ENCODE results near the gene IBTK. TPM values are rescaled to one million over a fixed set of nuclear protein-coding genes. Genes with fewer than 3 reads are reported as not detected.
"Not testable (repeated sequence)": the region's sequence is repeated elsewhere in the genome, so short reads cannot be mapped to it uniquely, and the experiment has no call there.

The IBTK gene
- total RNA-seq, result 10 to 100 TPM; 45.1 to 83.6 TPM
- 10 to 100 TPM; 32.0 to 36.3 TPM for polyA plus RNA-seq (ENCODE audit: insufficient read length in 2 of 2)
- long read RNA-seq, donor 1, partial matches to known transcripts, result 7 of 8 reads
- long read RNA-seq, donor 1, other reads (novel, unspliced or antisense), result 0 of 8 reads
- long read RNA-seq, donor 2, result 0 reads
- long read RNA-seq, donor 3, result 0 reads
- long read RNA-seq, donor 4, result 0 reads

GRCh38 chr6:82247505-82248272 lies at the start of gene IBTK:
Gene IBTK (minus strand): TSS chr6:82247744. CDS start chr6:82240486, 7,258 bp downstream.
- peak; percentile 80 to 98 (median 87) for DNase-seq (ENCODE audit: low read depth in 4 of 6, low spot score in 6 of 6)
- no peaks in the 10 kb centered on the region for H3K9me3 ChIP-seq (ENCODE audit: control insufficient read depth, insufficient read depth, low read length)

GRCh38 chr6:82283771-82284410 lies 36.3 kb upstream of the IBTK start:
- Histone ChIP-seq H3K27me3 (ENCODE audit: control insufficient read depth, insufficient read depth, low read length) (no peaks in the 10 kb centered on the region), H3K4me3 (ENCODE audit: low read depth, low read length) (no peak overlapping the region), H3K27ac (ENCODE audit: low read depth, low read length) (no peak overlapping the region), H3K4me1 (ENCODE audit: control insufficient read depth, insufficient read depth, low read length) (no peaks in the 10 kb centered on the region), H3K36me3 (ENCODE audit: control insufficient read depth, insufficient read depth, low read length) (no peaks in the 10 kb centered on the region), H3K9me3 (ENCODE audit: control insufficient read depth, insufficient read depth, low read length) (no peaks in the 10 kb centered on the region)
- 91% methylated on average over 10 of the region's 11 CpGs for WGBS (ENCODE audit: insufficient coverage)
- no peak for DNase-seq (ENCODE audit: low read depth in 4 of 6, low spot score in 6 of 6)

More at GRCh38 chr6:82247505-82248272, at the start of gene IBTK:
- 1% methylated on average over 45 of the region's 45 CpGs for WGBS (ENCODE audit: insufficient coverage)
- Histone ChIP-seq H3K4me3 (ENCODE audit: low read depth, low read length) (peak within 1 kb of the TSS; percentile 96), H3K27ac (ENCODE audit: low read depth, low read length) (peak within 1 kb of the TSS; percentile 98), H3K27me3 (ENCODE audit: control insufficient read depth, insufficient read depth, low read length) (no peaks in the 10 kb centered on the region), H3K4me1 (ENCODE audit: control insufficient read depth, insufficient read depth, low read length) (peaks cover 9% of the 10 kb centered on the region), H3K36me3 (ENCODE audit: control insufficient read depth, insufficient read depth, low read length) (no peaks in the 10 kb centered on the region)

GRCh38 chr6:82281550-82281949 lies 34.0 kb upstream of the IBTK start:
- WGBS (ENCODE audit: insufficient coverage), result no CpG with 5 or more reads among the region's 2 CpGs
- DNase-seq (ENCODE audit: low read depth in 4 of 6, low spot score in 6 of 6); H3K36me3 ChIP-seq (ENCODE audit: control insufficient read depth, insufficient read depth, low read length); H3K27me3 ChIP-seq (ENCODE audit: control insufficient read depth, insufficient read depth, low read length); H3K9me3 ChIP-seq (ENCODE audit: control insufficient read depth, insufficient read depth, low read length); H3K27ac ChIP-seq (ENCODE audit: low read depth, low read length); H3K4me1 ChIP-seq (ENCODE audit: control insufficient read depth, insufficient read depth, low read length); H3K4me3 ChIP-seq (ENCODE audit: low read depth, low read length): not testable (repeated sequence)

- no peak for DNase-seq (ENCODE audit: low read depth in 4 of 6, low spot score in 6 of 6)
- Histone ChIP-seq H3K27me3 (ENCODE audit: control insufficient read depth, insufficient read depth, low read length) (no peaks in the 10 kb centered on the region), H3K36me3 (ENCODE audit: control insufficient read depth, insufficient read depth, low read length) (no peaks in the 10 kb centered on the region), H3K4me1 (ENCODE audit: control insufficient read depth, insufficient read depth, low read length) (no peaks in the 10 kb centered on the region), H3K4me3 (ENCODE audit: low read depth, low read length) (no peak overlapping the region), H3K27ac (ENCODE audit: low read depth, low read length) (no peak overlapping the region), H3K9me3 (ENCODE audit: control insufficient read depth, insufficient read depth, low read length) (no peaks in the 10 kb centered on the region)
Measured at GRCh38 chr6:82277686-82278085, 30.1 kb upstream of the IBTK start.

- no peaks in the 10 kb centered on the region for H3K9me3 ChIP-seq (ENCODE audit: control insufficient read depth, insufficient read depth, low read length)
- H3K4me3 ChIP-seq (ENCODE audit: low read depth, low read length), result no peak overlapping the region
- H3K4me1 ChIP-seq (ENCODE audit: control insufficient read depth, insufficient read depth, low read length), result no peaks in the 10 kb centered on the region
- no peak for DNase-seq (ENCODE audit: low read depth in 4 of 6, low spot score in 6 of 6)
- no peaks in the 10 kb centered on the region for H3K36me3 ChIP-seq (ENCODE audit: control insufficient read depth, insufficient read depth, low read length)
- no peak overlapping the region for H3K27ac ChIP-seq (ENCODE audit: low read depth, low read length)
- WGBS (ENCODE audit: insufficient coverage), result 100% methylated on average over 1 of the region's 5 CpGs
- no peaks in the 10 kb centered on the region for H3K27me3 ChIP-seq (ENCODE audit: control insufficient read depth, insufficient read depth, low read length)
Measured at GRCh38 chr6:82275686-82276085, 28.1 kb upstream of the IBTK start.

- H3K27me3 ChIP-seq (ENCODE audit: control insufficient read depth, insufficient read depth, low read length), result no peaks in the 10 kb centered on the region
- no peak for DNase-seq (ENCODE audit: low read depth in 4 of 6, low spot score in 6 of 6)
- H3K4me3 ChIP-seq (ENCODE audit: low read depth, low read length), result no peak overlapping the region
- no CpG with 5 or more reads among the region's 1 CpG for WGBS (ENCODE audit: insufficient coverage)
- H3K9me3 ChIP-seq (ENCODE audit: control insufficient read depth, insufficient read depth, low read length), result no peaks in the 10 kb centered on the region
- H3K27ac ChIP-seq (ENCODE audit: low read depth, low read length), result no peak overlapping the region
- no peaks in the 10 kb centered on the region for H3K36me3 ChIP-seq (ENCODE audit: control insufficient read depth, insufficient read depth, low read length)
- no peaks in the 10 kb centered on the region for H3K4me1 ChIP-seq (ENCODE audit: control insufficient read depth, insufficient read depth, low read length)
Measured at GRCh38 chr6:82273295-82273694, 25.8 kb upstream of the IBTK start.

- Histone ChIP-seq H3K27ac (ENCODE audit: low read depth, low read length) (no peak overlapping the region), H3K4me3 (ENCODE audit: low read depth, low read length) (no peak overlapping the region), H3K36me3 (ENCODE audit: control insufficient read depth, insufficient read depth, low read length) (no peaks in the 10 kb centered on the region), H3K4me1 (ENCODE audit: control insufficient read depth, insufficient read depth, low read length) (no peaks in the 10 kb centered on the region), H3K27me3 (ENCODE audit: control insufficient read depth, insufficient read depth, low read length) (no peaks in the 10 kb centered on the region), H3K9me3 (ENCODE audit: control insufficient read depth, insufficient read depth, low read length) (no peaks in the 10 kb centered on the region)
- DNase-seq (ENCODE audit: low read depth in 4 of 6, low spot score in 6 of 6), result peak in 3 of 6 donors; percentile 47 to 89 (median 61)
- WGBS (ENCODE audit: insufficient coverage), result 83% methylated on average over 1 of the region's 6 CpGs
Measured at GRCh38 chr6:82270881-82271635, 23.5 kb upstream of the IBTK start.

GRCh38 chr6:82268301-82268846 lies 20.8 kb upstream of the IBTK start:
- Histone ChIP-seq H3K9me3 (ENCODE audit: control insufficient read depth, insufficient read depth, low read length) (no peaks in the 10 kb centered on the region), H3K4me1 (ENCODE audit: control insufficient read depth, insufficient read depth, low read length) (no peaks in the 10 kb centered on the region), H3K4me3 (ENCODE audit: low read depth, low read length) (no peak overlapping the region), H3K27ac (ENCODE audit: low read depth, low read length) (no peak overlapping the region), H3K36me3 (ENCODE audit: control insufficient read depth, insufficient read depth, low read length) (no peaks in the 10 kb centered on the region), H3K27me3 (ENCODE audit: control insufficient read depth, insufficient read depth, low read length) (no peaks in the 10 kb centered on the region)
- no CpG with 5 or more reads among the region's 2 CpGs for WGBS (ENCODE audit: insufficient coverage)
- DNase-seq (ENCODE audit: low read depth in 4 of 6, low spot score in 6 of 6), result peak in 1 of 6 donors; percentile 86

GRCh38 chr6:82264824-82265223 lies 17.3 kb upstream of the IBTK start:
- WGBS (ENCODE audit: insufficient coverage), result no CpG with 5 or more reads among the region's 2 CpGs
- H3K4me3 ChIP-seq (ENCODE audit: low read depth, low read length), result no peak overlapping the region

More at GRCh38 chr6:82264824-82265223, 17.3 kb upstream of the IBTK start:
- Histone ChIP-seq H3K9me3 (ENCODE audit: control insufficient read depth, insufficient read depth, low read length) (no peaks in the 10 kb centered on the region), H3K4me1 (ENCODE audit: control insufficient read depth, insufficient read depth, low read length) (no peaks in the 10 kb centered on the region), H3K27ac (ENCODE audit: low read depth, low read length) (no peak overlapping the region), H3K27me3 (ENCODE audit: control insufficient read depth, insufficient read depth, low read length) (no peaks in the 10 kb centered on the region), H3K36me3 (ENCODE audit: control insufficient read depth, insufficient read depth, low read length) (no peaks in the 10 kb centered on the region)
- no peak for DNase-seq (ENCODE audit: low read depth in 4 of 6, low spot score in 6 of 6)

Measured in spinal cord (tissue), 10 donors.